AG09309 (cell line): ENCODE measurements around the gene VGF.

Source experiments
- DNase-seq: peaks from one replicate; pipeline ENCODE4 v3.0.0-alpha.2; 2010; ENCODE audit warnings: low read depth
- H3K4me3 ChIP-seq: 2 replicates; pipeline ENCODE4 v1.5.1; 2011; ENCODE audit warnings: mild to moderate bottlenecking, low read depth, low read length, moderate library complexity; ENCODE audit not compliant: control insufficient read depth
- CTCF ChIP-seq: IDR thresholded peaks from 2 replicates; pipeline ENCODE4 v1.5.1; 2011; ENCODE audit warnings: mild to moderate bottlenecking, low read depth, low read length, inconsistent platforms; ENCODE audit not compliant: insufficient read depth, control insufficient read depth; ENCODE audit errors: missing control alignments

VGF gene

GRCh38 chr7:101161692-101162471, 3.5 kb downstream of the VGF start:
- no peak overlapping the region for H3K4me3 ChIP-seq
- TF ChIP-seq CTCF, result no peak

GRCh38 chr7:101160910-101161309, 4.5 kb downstream of the VGF start:
- DNase-seq, result no peak
- no peak for TF ChIP-seq CTCF
- H3K4me3 ChIP-seq, result no peak overlapping the region

More at GRCh38 chr7:101161692-101162471, 3.5 kb downstream of the VGF start:
- no peak for DNase-seq

GRCh38 chr7:101159696-101160674, 5.4 kb downstream of the VGF start:
- H3K4me3 ChIP-seq, result no peak overlapping the region
- TF ChIP-seq CTCF, result no peak
- no peak for DNase-seq

GRCh38 chr7:101156866-101157589, 8.3 kb downstream of the VGF start:
- H3K4me3 ChIP-seq, result no peak overlapping the region
- no peak for DNase-seq
- TF ChIP-seq CTCF, result no peak

GRCh38 chr7:101156277-101156676, 9.1 kb downstream of the VGF start:
- H3K4me3 ChIP-seq, result no peak overlapping the region
- TF ChIP-seq CTCF, result peak; percentile 39
- DNase-seq, result no peak

- H3K4me3 ChIP-seq, result peak overlapping the region; percentile 99
- DNase-seq, result no peak
- no peak for TF ChIP-seq CTCF
Observed at GRCh38 chr7:101155303-101155702, 10.1 kb downstream of the VGF start.
